Neuronal stem cell (in vitro differentiated cells): Measurements from ENCODE around the gene HAUS8.
A peak's percentile ranks its signal among the peaks of the same experiment; 100 is the strongest.
"Not testable (repeated sequence)": the region's sequence is repeated elsewhere in the genome, so short reads cannot be mapped to it uniquely, and the experiment has no call there.

Experiments
- DNase-seq: peaks from one replicate; pipeline ENCODE4 v3.0.0-alpha.2; 2013; ENCODE audit warnings: low spot score
- H2AFZ ChIP-seq: one replicate; pipeline ENCODE4 v1.6.1; 2013; ENCODE audit warnings: mild to moderate bottlenecking, low read length, inconsistent platforms
- H2AK5ac ChIP-seq: 2 replicates; pipeline ENCODE4 v1.6.1; 2013; ENCODE audit warnings: low read depth, mild to moderate bottlenecking, inconsistent platforms, low read length, moderate library complexity, mixed read lengths
- H2BK120ac ChIP-seq: 2 replicates; pipeline ENCODE4 v1.6.1; 2013; ENCODE audit warnings: low read depth, mild to moderate bottlenecking, inconsistent platforms, low read length, moderate library complexity, mixed read lengths
- H2BK12ac ChIP-seq: one replicate; pipeline ENCODE4 v1.6.1; 2013; ENCODE audit warnings: low read length, inconsistent platforms
- H2BK15ac ChIP-seq: 2 replicates; pipeline ENCODE4 v1.6.1; 2013; ENCODE audit warnings: mild to moderate bottlenecking, low read length, inconsistent platforms, mixed read lengths
- H2BK5ac ChIP-seq: one replicate; pipeline ENCODE4 v1.6.1; 2013; ENCODE audit warnings: inconsistent platforms, mild to moderate bottlenecking, low read length, moderate library complexity
- H3K14ac ChIP-seq: one replicate; pipeline ENCODE4 v1.6.1; 2013; ENCODE audit warnings: low read length, inconsistent platforms
- H3K18ac ChIP-seq: 2 replicates; pipeline ENCODE4 v1.6.1; 2013; ENCODE audit warnings: low read length, inconsistent platforms
- H3K23ac ChIP-seq: 2 replicates; pipeline ENCODE4 v1.6.1; 2013; ENCODE audit warnings: low read depth, mild to moderate bottlenecking, mixed read lengths, low read length, inconsistent platforms; ENCODE audit not compliant: poor library complexity
- H3K27ac ChIP-seq: replicated peaks from 3 replicates; pipeline ENCODE4 v1.5.1; 2013; ENCODE audit warnings: low read length, inconsistent platforms
- H3K27me3 ChIP-seq, 3 experiments: 2 replicates each; pipeline ENCODE4 v1.6.1; 2013; ENCODE audit warnings: low read length in 3 of 3, mild to moderate bottlenecking in 2 of 3, inconsistent platforms in 1 of 3, low read depth in 1 of 3, mixed read lengths in 1 of 3, moderate library complexity in 1 of 3; ENCODE audit not compliant: control insufficient read depth in 3 of 3, insufficient read depth in 3 of 3
- H3K36me3 ChIP-seq, 2 donors: replicated peaks in 1 of 2; 2 replicates each; pipeline ENCODE4 v1.6.1; 2013; ENCODE audit warnings: low read length in 2 of 2; ENCODE audit not compliant: control insufficient read depth in 2 of 2, insufficient read depth in 2 of 2
- H3K4ac ChIP-seq: 2 replicates; pipeline ENCODE4 v1.6.1; 2013; ENCODE audit warnings: inconsistent platforms, mild to moderate bottlenecking, low read length, moderate library complexity
- H3K4me1 ChIP-seq, 2 donors: 1 replicate in 1 of 2; 2 replicates in 1 of 2; pipeline ENCODE4 v1.6.1; 2013; ENCODE audit warnings: low read length in 2 of 2, low read depth in 1 of 2; ENCODE audit not compliant: control insufficient read depth in 2 of 2, insufficient read depth in 1 of 2
- H3K4me2 ChIP-seq: one replicate; pipeline ENCODE4 v1.6.1; 2013; ENCODE audit warnings: mild to moderate bottlenecking, low read length, inconsistent platforms; ENCODE audit not compliant: insufficient read depth, poor library complexity, severe bottlenecking
- H3K4me3 ChIP-seq, 2 donors: 2 replicates each; pipeline ENCODE4 v1.5.1; 2013; ENCODE audit warnings: low read length in 2 of 2, mild to moderate bottlenecking in 2 of 2, inconsistent platforms in 1 of 2, moderate library complexity in 1 of 2
- H3K79me1 ChIP-seq: one replicate; pipeline ENCODE4 v1.6.1; 2013; ENCODE audit warnings: low read depth, mild to moderate bottlenecking, inconsistent platforms, low read length, moderate library complexity
- H3K9ac ChIP-seq: one replicate; pipeline ENCODE4 v1.6.1; 2013; ENCODE audit warnings: mild to moderate bottlenecking, low read depth, low read length, inconsistent platforms; ENCODE audit not compliant: poor library complexity
- H3K9me3 ChIP-seq, 2 donors: replicated peaks in 1 of 2; 2 replicates each; pipeline versions ENCODE3 to v1.6.1; 2013; ENCODE audit warnings: low read length in 2 of 2, mild to moderate bottlenecking in 2 of 2, inconsistent platforms in 1 of 2, low read depth in 1 of 2, mixed read lengths in 1 of 2, moderate library complexity in 1 of 2; ENCODE audit not compliant: control insufficient read depth in 2 of 2, insufficient read depth in 1 of 2
- H4K8ac ChIP-seq: one replicate; pipeline ENCODE4 v1.6.1; 2013; ENCODE audit warnings: low read depth, mild to moderate bottlenecking, inconsistent platforms, low read length, moderate library complexity
- H4K91ac ChIP-seq: one replicate; pipeline ENCODE4 v1.6.1; 2013; ENCODE audit warnings: low read length, low read depth, mild to moderate bottlenecking, inconsistent platforms; ENCODE audit not compliant: poor library complexity
- WGBS, 2 donors: extraction: QIAGEN DNeasy Blood & Tissue Kit; methylation state at CpG; one replicate each; pipeline ENCODE4 v1.1.7; 2013; ENCODE audit warnings: missing lambda C conversion rate in 2 of 2, mixed read lengths in 1 of 2; ENCODE audit not compliant: insufficient read length in 2 of 2, insufficient replicate concordance in 1 of 2; ENCODE audit errors: extremely low coverage in 2 of 2; 5-methylcytosine and 5-hydroxymethylcytosine counted together

The HAUS8 gene

DNA sequence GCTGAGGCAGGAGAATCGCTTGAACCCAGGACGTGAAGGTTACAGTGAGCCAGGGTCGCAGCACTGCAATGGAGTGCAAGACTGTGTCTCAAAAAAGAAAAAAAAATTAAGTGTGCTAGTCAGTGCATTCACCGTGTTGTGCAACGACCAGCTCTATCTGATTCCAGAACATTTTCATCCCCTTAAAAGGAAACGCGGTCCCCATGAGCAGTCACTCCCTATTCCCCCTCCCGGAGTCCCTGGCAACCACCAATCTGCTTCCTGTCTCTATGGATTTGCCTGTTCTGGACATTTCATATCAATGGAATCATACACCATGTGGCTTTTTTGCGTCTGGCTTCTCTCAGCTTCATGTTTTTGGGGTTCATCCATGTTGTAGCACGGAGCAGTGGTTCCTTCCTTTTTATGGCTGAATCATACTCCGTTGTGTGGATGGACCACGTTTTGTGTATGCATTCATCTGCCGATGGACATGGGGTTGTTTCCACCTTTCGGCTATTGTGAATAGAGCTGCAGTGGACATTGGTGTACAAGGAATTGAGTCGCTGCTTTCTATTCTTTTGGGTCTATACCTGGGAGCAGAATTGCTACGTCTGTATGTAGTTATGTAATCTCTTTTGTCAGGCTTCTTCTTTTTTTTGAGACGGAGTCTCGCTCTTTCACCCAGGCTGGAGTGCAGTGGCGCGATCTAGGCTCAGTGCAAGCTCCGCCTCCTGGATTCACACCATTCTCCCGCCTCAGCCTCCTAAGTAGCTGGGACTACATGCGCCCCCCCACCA is 20.1 kb upstream of the HAUS8 start:
- Histone ChIP-seq H3K4me2 (no peak overlapping the region), H2AFZ (no peak overlapping the region), H3K4me1 (peaks cover 4 to 6% of the 10 kb centered on the region in 2 donors), H3K4me3 (no peak overlapping the region), H4K8ac (no peak overlapping the region), H2BK15ac (no peak overlapping the region), H3K27me3 (no peaks in the 10 kb centered on the region), H3K4ac (no peak overlapping the region), H3K23ac (no peak overlapping the region), H3K9me3 (peaks cover 4 to 14% of the 10 kb centered on the region in 2 donors), H3K14ac (no peak overlapping the region), H3K27ac (no peak overlapping the region), H3K9ac (no peak overlapping the region), H2BK5ac (no peak overlapping the region), H2BK12ac (no peak overlapping the region), H3K36me3 (peaks cover 7 to 34% of the 10 kb centered on the region in 2 donors), H4K91ac (no peak overlapping the region), H3K79me1 (peaks cover 5% of the 10 kb centered on the region), H2AK5ac (no peak overlapping the region), H2BK120ac (no peak overlapping the region), H3K18ac (no peak overlapping the region)
- no CpG with 5 or more reads among the region's 23 CpGs for WGBS, 2 donors
- no peak for DNase-seq

DNA sequence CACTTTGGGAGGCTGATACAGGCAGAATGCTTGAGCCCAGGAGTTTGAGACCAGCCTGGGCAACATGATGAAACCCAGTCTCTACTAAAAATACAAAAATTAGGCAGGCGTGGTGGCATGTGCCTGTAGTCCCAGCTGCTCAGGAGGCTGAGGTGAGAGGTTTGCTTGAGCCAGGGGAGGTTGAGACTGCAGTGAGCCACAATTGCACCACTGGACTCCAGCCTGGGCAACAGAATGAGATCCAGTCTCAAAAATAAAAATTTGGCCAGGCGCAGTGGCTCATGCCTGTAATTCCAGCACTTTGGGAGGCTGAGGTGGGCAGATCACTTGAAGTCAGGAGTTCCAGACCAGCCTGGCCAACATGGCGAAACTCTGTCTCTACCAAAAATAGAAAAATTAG is 19.4 kb upstream of the HAUS8 start:
- H2BK12ac ChIP-seq, H4K91ac ChIP-seq, H2BK120ac ChIP-seq, DNase-seq, H3K4ac ChIP-seq, H2AFZ ChIP-seq, H3K27me3 ChIP-seq, H3K4me3 ChIP-seq, H3K4me2 ChIP-seq, H3K27ac ChIP-seq, H3K18ac ChIP-seq, H3K23ac ChIP-seq, H3K9ac ChIP-seq, H3K14ac ChIP-seq, H4K8ac ChIP-seq, H3K4me1 ChIP-seq, H2BK5ac ChIP-seq, H2BK15ac ChIP-seq, H3K79me1 ChIP-seq, H2AK5ac ChIP-seq: not testable (repeated sequence)
- peaks cover 7 to 35% of the 10 kb centered on the region in 2 donors for H3K36me3 ChIP-seq
- H3K9me3 ChIP-seq, result peaks cover 4 to 16% of the 10 kb centered on the region in 2 donors
- no CpG with 5 or more reads among the region's 3 CpGs for WGBS, 2 donors

DNA sequence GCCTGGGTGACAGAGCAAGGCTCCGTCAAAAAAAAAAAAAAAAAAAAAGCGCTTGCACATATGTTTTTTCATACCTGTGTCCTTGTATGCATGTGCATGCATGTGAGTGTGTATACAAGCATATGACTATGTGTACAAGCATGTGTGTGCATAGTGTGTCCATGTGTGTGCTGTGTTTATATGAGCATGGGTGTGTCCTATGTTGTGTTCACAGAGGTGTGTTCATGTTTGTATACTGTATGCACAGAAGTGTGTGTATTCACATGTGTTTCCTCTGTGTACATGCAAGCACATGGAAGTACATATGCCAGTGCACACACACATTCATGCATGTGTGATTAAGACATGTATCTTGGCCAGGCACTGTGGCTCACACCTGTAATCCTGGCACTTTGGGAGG is 17.4 kb upstream of the HAUS8 start:
- Histone ChIP-seq H3K4ac (no peak overlapping the region), H3K9me3 (peaks cover 4 to 16% of the 10 kb centered on the region in 2 donors), H3K36me3 (peaks cover 7 to 38% of the 10 kb centered on the region in 2 donors), H3K79me1 (peaks cover 6% of the 10 kb centered on the region), H3K9ac (no peak overlapping the region), H3K14ac (no peak overlapping the region), H2BK15ac (no peak overlapping the region), H2AK5ac (no peak overlapping the region), H2BK120ac (no peak overlapping the region), H3K4me1 (peaks cover 3 to 5% of the 10 kb centered on the region in 2 donors), H3K18ac (no peak overlapping the region), H2BK12ac (no peak overlapping the region), H3K23ac (no peak overlapping the region), H3K27me3 (no peaks in the 10 kb centered on the region), H3K27ac (no peak overlapping the region), H3K4me3 (peak overlapping the region in 1 of 2 donors; percentile 5), H4K8ac (no peak overlapping the region), H4K91ac (no peak overlapping the region), H2AFZ (no peak overlapping the region), H2BK5ac (no peak overlapping the region), H3K4me2 (no peak overlapping the region)
- no CpG with 5 or more reads among the region's 2 CpGs for WGBS, 2 donors
- DNase-seq, result no peak

DNA sequence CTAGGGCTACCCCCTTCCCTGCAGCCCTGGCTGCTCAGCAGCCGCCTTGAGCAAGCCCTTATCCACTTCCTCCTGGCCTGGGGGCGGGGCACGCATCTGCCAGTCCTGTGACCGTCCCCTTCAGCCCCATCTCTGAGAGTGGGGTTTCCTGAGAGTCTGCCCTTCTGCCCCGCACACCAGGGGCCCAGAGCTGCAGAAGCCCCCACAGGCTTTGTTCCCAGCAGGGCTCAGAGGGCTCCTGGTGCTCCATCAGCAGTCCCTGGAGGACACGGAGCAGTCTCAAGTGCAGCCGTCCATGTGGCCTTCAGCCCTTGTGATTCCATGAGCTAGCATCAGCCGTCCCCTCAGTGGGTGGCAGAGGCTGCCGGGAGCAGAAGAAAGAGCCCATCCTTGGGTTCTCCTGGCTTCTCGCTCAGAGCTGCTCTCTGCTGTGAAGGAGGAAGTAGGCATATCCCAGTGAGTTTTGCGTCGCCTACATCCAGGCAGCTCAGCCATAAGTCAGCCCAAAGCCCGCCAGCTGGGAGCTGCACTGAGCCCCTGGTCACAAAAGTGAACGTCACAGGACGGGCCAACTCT is 16.6 kb upstream of the HAUS8 start:
- Histone ChIP-seq H3K9me3 (peaks cover 4 to 16% of the 10 kb centered on the region in 2 donors), H3K27me3 (no peaks in the 10 kb centered on the region), H3K23ac (peak overlapping the region; percentile 85), H3K14ac (peak overlapping the region; percentile 63), H2BK5ac (no peak overlapping the region), H4K91ac (no peak overlapping the region), H2AFZ (no peak overlapping the region), H2BK12ac (no peak overlapping the region), H2BK15ac (no peak overlapping the region), H3K9ac (peak overlapping the region; percentile 32), H3K36me3 (peaks cover 7 to 45% of the 10 kb centered on the region in 2 donors), H3K4me1 (peaks cover 0 to 3% of the 10 kb centered on the region in 2 donors), H3K4me2 (no peak overlapping the region), H3K79me1 (peaks cover 6% of the 10 kb centered on the region), H3K27ac (no peak overlapping the region), H3K4ac (peak overlapping the region; percentile 12), H3K18ac (peak overlapping the region; percentile 21), H2AK5ac (peak overlapping the region; percentile 33), H3K4me3 (no peak overlapping the region), H4K8ac (no peak overlapping the region), H2BK120ac (no peak overlapping the region)
- no CpG with 5 or more reads among the region's 15 CpGs for WGBS, 2 donors
- DNase-seq, result no peak
